NCI-H2227 (cell line): ENCODE data around the gene SERF1B.
"Not testable (repeated sequence)": the region's sequence is repeated elsewhere in the genome, so short reads cannot be mapped to it uniquely, and the experiment has no call there.

ENCODE experiments used
- DNase-seq: peaks from one replicate; lab custom pipeline; 2025; ENCODE audit not compliant: unreplicated experiment; lab: John Stamatoyannopoulos, UW

The SERF1B gene

GRCh38 chr5:70025106-70025844 is at the start of gene SERF1B:
Gene SERF1B (plus strand): TSS chr5:70025251. CDS start chr5:70025452, 201 bp downstream.
- DNase-seq: not testable (repeated sequence)

GRCh38 chr5:69991713-69992112 is 33.3 kb upstream of the SERF1B start:
- DNase-seq: not testable (repeated sequence)

- DNase-seq: not testable (repeated sequence)
These were observed 29.5 kb upstream of the SERF1B start for GRCh38 chr5:69995535-69995934.

- DNase-seq: not testable (repeated sequence)
These were observed 4.4 kb upstream of the SERF1B start for GRCh38 chr5:70020660-70021059.

- DNase-seq: not testable (repeated sequence)
These were observed 744 bp downstream of the SERF1B start for GRCh38 chr5:70025845-70026145.

GRCh38 chr5:70031204-70031603 is 6.2 kb downstream of the SERF1B start:
- DNase-seq: not testable (repeated sequence)

- DNase-seq: not testable (repeated sequence)
These were observed 16.4 kb downstream of the SERF1B start for GRCh38 chr5:70041411-70041810.

GRCh38 chr5:70049790-70050142 is 24.7 kb downstream of the SERF1B start:
- DNase-seq: not testable (repeated sequence)

GRCh38 chr5:70056289-70056942 is 31.4 kb downstream of the SERF1B start:
- not testable (repeated sequence) for DNase-seq

GRCh38 chr5:70057140-70057539 is 32.1 kb downstream of the SERF1B start:
- not testable (repeated sequence) for DNase-seq

- DNase-seq: not testable (repeated sequence)
These were observed 52.6 kb downstream of the SERF1B start for GRCh38 chr5:70077632-70078031.

- DNase-seq: not testable (repeated sequence)
These were observed 63.9 kb downstream of the SERF1B start for GRCh38 chr5:70088907-70089464.

GRCh38 chr5:70091776-70092175 is 66.7 kb downstream of the SERF1B start:
- DNase-seq: not testable (repeated sequence)
